ENCODE measurements around the gene BTBD9.

BTBD9 gene

DNA sequence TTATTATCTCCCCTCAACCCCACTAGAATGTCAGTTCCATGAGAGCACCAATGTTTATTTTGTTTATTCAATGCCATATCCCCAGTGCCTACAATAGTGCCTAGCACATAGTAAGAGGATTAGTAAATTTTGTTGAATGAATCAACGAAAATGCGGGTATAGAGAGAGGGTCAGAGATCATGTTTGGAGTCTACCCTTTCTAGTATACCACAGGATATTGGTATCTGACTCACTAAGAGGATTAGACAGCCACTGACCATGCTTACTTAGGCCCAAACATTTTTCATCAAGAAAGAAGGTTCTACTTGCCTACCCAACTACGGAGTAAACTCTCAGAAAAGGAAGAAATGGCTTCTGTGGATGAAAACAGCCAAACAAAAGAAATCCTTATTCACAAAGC lies 356.8 kb downstream of the BTBD9 start:
- H3K27ac ChIP-seq (ENCODE audit: low read depth, low read length): no peak overlapping the region
- no peak overlapping the region for H4K8ac ChIP-seq (ENCODE audit: low read depth, low read length)
- no peak overlapping the region for H3K23ac ChIP-seq (ENCODE audit: low read length)
- H4K5ac ChIP-seq (ENCODE audit: low read length): no peak overlapping the region
- no peaks in the 10 kb centered on the region for H3K79me2 ChIP-seq (ENCODE audit: control insufficient read depth, insufficient read depth, low read length)
- no peaks in the 10 kb centered on the region for H3K36me3 ChIP-seq (ENCODE audit: control insufficient read depth, insufficient read depth, low read length)
- H2BK5ac ChIP-seq (ENCODE audit: low read length): no peak overlapping the region
- H3K27me3 ChIP-seq (ENCODE audit: insufficient read depth, low read length, poor library complexity): no peaks in the 10 kb centered on the region
- peaks cover 10% of the 10 kb centered on the region for H3K4me1 ChIP-seq (ENCODE audit: control insufficient read depth, low read depth, low read length)
- no peak for DNase-seq
- H3K9ac ChIP-seq (ENCODE audit: low read length): no peak overlapping the region
- no peak overlapping the region for H2BK15ac ChIP-seq (replicated peaks; ENCODE audit: low read depth)
- H2AK5ac ChIP-seq (ENCODE audit: low read length): peak overlapping the region; percentile 24
- H2BK120ac ChIP-seq (ENCODE audit: low read depth, low read length): no peak overlapping the region
- H3K4ac ChIP-seq (ENCODE audit: low read depth, low read length): peak overlapping the region; percentile 63
- no peak overlapping the region for H3K4me3 ChIP-seq (ENCODE audit: low read length)
- peak overlapping the region; percentile 66 for H3K56ac ChIP-seq (ENCODE audit: low read length)
- no peak overlapping the region for H3K18ac ChIP-seq (ENCODE audit: low read length)
- no CpG with 5 or more reads among the region's 3 CpGs for WGBS (ENCODE audit: extremely low coverage, insufficient coverage, low lambda C conversion rate)
- no peak overlapping the region for H3K4me2 ChIP-seq (ENCODE audit: low read length)
- no peaks in the 10 kb centered on the region for H3K79me1 ChIP-seq (ENCODE audit: low read length)

- no peaks in the 10 kb centered on the region for H3K79me1 ChIP-seq (ENCODE audit: low read length)
- H3K4me1 ChIP-seq (ENCODE audit: control insufficient read depth, low read depth, low read length): peaks cover 10% of the 10 kb centered on the region
- no CpG with 5 or more reads among the region's 2 CpGs for WGBS (ENCODE audit: extremely low coverage, insufficient coverage, low lambda C conversion rate)
- H3K23ac ChIP-seq (ENCODE audit: low read length): no peak overlapping the region
- no peak overlapping the region for H4K5ac ChIP-seq (ENCODE audit: low read length)
- no peak overlapping the region for H4K8ac ChIP-seq (ENCODE audit: low read depth, low read length)
- H3K36me3 ChIP-seq (ENCODE audit: control insufficient read depth, insufficient read depth, low read length): no peaks in the 10 kb centered on the region
- no peak overlapping the region for H3K4me2 ChIP-seq (ENCODE audit: low read length)
- no peak overlapping the region for H3K27ac ChIP-seq (ENCODE audit: low read depth, low read length)
- H3K27me3 ChIP-seq (ENCODE audit: insufficient read depth, low read length, poor library complexity): no peaks in the 10 kb centered on the region
- no peak overlapping the region for H2BK5ac ChIP-seq (ENCODE audit: low read length)
- H3K79me2 ChIP-seq (ENCODE audit: control insufficient read depth, insufficient read depth, low read length): no peaks in the 10 kb centered on the region
- no peak overlapping the region for H2BK120ac ChIP-seq (ENCODE audit: low read depth, low read length)
- no peak overlapping the region for H3K4ac ChIP-seq (ENCODE audit: low read depth, low read length)
- peak overlapping the region; percentile 57 for H2BK15ac ChIP-seq (replicated peaks; ENCODE audit: low read depth)
- H3K9ac ChIP-seq (ENCODE audit: low read length): no peak overlapping the region
- DNase-seq: no peak
- H3K56ac ChIP-seq (ENCODE audit: low read length): peak overlapping the region; percentile 22
- no peak overlapping the region for H2AK5ac ChIP-seq (ENCODE audit: low read length)
- peak overlapping the region; percentile 60 for H3K18ac ChIP-seq (ENCODE audit: low read length)
- no peak overlapping the region for H3K4me3 ChIP-seq (ENCODE audit: low read length)
Observed at GRCh38 chr6:38281126-38281525, 358.6 kb downstream of the BTBD9 start.

DNA sequence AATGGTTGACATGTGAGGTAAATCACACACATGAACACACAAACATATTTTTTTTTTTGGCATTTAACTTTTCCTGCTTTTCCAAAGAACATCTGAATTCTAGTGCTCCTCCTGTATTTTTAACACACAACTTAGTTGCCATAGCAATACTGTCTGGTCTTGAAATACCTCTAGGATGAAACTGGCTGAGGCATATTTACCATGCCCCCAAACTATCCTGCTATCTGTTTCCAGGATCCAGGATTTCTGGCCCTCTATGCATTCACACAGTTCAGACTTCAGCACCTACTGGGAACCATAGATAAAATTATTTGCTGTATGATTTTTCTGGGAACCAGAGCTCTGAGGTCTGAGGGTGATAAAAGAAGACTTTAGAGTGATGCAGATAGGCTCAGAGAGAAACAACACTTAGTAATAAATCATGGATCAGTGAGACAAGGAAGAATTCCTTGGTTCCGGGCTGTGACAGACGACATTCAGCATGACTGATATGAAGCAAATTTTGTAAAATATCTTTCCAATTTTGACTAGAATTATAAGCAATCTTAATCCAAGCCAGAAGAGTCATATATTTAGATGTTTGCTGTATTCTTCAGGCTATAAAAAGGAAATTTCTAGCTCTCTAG lies 359.7 kb downstream of the BTBD9 start:
- Histone ChIP-seq H2BK15ac (replicated peaks; ENCODE audit: low read depth) (peak overlapping the region; percentile 36), H3K23ac (ENCODE audit: low read length) (no peak overlapping the region), H3K18ac (ENCODE audit: low read length) (peak overlapping the region; percentile 80), H3K27ac (ENCODE audit: low read depth, low read length) (no peak overlapping the region), H3K79me1 (ENCODE audit: low read length) (no peaks in the 10 kb centered on the region), H3K4me1 (ENCODE audit: control insufficient read depth, low read depth, low read length) (peaks cover 10% of the 10 kb centered on the region), H2AK5ac (ENCODE audit: low read length) (no peak overlapping the region), H3K36me3 (ENCODE audit: control insufficient read depth, insufficient read depth, low read length) (no peaks in the 10 kb centered on the region), H4K5ac (ENCODE audit: low read length) (no peak overlapping the region), H3K27me3 (ENCODE audit: insufficient read depth, low read length, poor library complexity) (no peaks in the 10 kb centered on the region), H3K9ac (ENCODE audit: low read length) (no peak overlapping the region), H3K4ac (ENCODE audit: low read depth, low read length) (no peak overlapping the region), H3K4me3 (ENCODE audit: low read length) (no peak overlapping the region), H4K8ac (ENCODE audit: low read depth, low read length) (no peak overlapping the region), H3K79me2 (ENCODE audit: control insufficient read depth, insufficient read depth, low read length) (no peaks in the 10 kb centered on the region), H3K4me2 (ENCODE audit: low read length) (no peak overlapping the region), H2BK5ac (ENCODE audit: low read length) (no peak overlapping the region), H2BK120ac (ENCODE audit: low read depth, low read length) (peak overlapping the region; percentile 88), H3K56ac (ENCODE audit: low read length) (peak overlapping the region; percentile 22)
- DNase-seq: peak; percentile 57
- no CpG with 5 or more reads among the region's 2 CpGs for WGBS (ENCODE audit: extremely low coverage, insufficient coverage, low lambda C conversion rate)

DNA sequence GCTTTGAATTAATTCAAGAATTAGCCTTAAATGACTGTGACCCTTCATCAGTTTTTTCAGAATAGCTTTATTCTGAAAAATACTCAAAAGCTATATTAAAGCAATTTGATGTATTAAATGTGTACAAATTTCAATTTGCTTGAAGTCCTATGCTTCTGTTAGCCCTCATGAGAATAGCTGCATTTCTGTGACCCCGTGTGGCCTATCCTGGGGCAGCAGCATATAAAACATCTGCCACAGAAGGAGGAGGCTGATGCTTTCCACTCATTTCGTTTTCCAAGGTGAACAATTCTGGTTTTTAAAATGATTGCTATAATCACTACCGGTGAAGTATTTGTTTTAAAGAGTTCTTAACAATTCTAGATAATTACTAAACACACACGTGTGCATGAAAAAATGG lies 360.3 kb downstream of the BTBD9 start:
- no peak overlapping the region for H4K8ac ChIP-seq (ENCODE audit: low read depth, low read length)
- WGBS (ENCODE audit: extremely low coverage, insufficient coverage, low lambda C conversion rate): no CpG with 5 or more reads among the region's 4 CpGs
- no peak overlapping the region for H3K56ac ChIP-seq (ENCODE audit: low read length)
- H3K4ac ChIP-seq (ENCODE audit: low read depth, low read length): no peak overlapping the region
- H3K27me3 ChIP-seq (ENCODE audit: insufficient read depth, low read length, poor library complexity): no peaks in the 10 kb centered on the region
- no peak overlapping the region for H2BK15ac ChIP-seq (replicated peaks; ENCODE audit: low read depth)
- no peak overlapping the region for H3K4me3 ChIP-seq (ENCODE audit: low read length)
- no peak overlapping the region for H3K9ac ChIP-seq (ENCODE audit: low read length)
- H2BK120ac ChIP-seq (ENCODE audit: low read depth, low read length): no peak overlapping the region
- H2BK5ac ChIP-seq (ENCODE audit: low read length): no peak overlapping the region
- DNase-seq: no peak
- H3K79me1 ChIP-seq (ENCODE audit: low read length): no peaks in the 10 kb centered on the region
- H3K4me2 ChIP-seq (ENCODE audit: low read length): no peak overlapping the region
- no peak overlapping the region for H3K27ac ChIP-seq (ENCODE audit: low read depth, low read length)
- no peaks in the 10 kb centered on the region for H3K36me3 ChIP-seq (ENCODE audit: control insufficient read depth, insufficient read depth, low read length)
- H3K18ac ChIP-seq (ENCODE audit: low read length): no peak overlapping the region
- no peak overlapping the region for H3K23ac ChIP-seq (ENCODE audit: low read length)
- H4K5ac ChIP-seq (ENCODE audit: low read length): no peak overlapping the region
- no peak overlapping the region for H2AK5ac ChIP-seq (ENCODE audit: low read length)
- H3K79me2 ChIP-seq (ENCODE audit: control insufficient read depth, insufficient read depth, low read length): no peaks in the 10 kb centered on the region
- peaks cover 10% of the 10 kb centered on the region for H3K4me1 ChIP-seq (ENCODE audit: control insufficient read depth, low read depth, low read length)

DNA sequence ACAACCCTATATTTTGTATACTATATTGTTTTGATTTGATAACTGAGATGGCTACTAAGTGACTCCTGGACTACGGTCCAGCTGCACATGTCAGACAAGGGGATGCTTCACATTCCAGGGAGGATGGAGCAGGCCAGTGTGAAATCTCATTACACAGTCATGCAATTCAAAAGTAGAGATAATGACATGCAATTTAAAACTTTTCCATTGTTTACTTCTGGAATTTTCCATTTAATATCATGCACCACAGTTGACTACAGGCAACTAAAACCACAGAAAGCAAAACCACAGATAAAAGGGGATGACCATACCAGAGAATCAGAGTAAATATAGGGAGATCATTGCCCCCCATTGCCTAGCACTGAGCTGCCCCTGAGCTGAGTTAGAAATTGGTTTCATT lies 366.4 kb downstream of the BTBD9 start:
- no CpG with 5 or more reads among the region's 1 CpG for WGBS (ENCODE audit: extremely low coverage, insufficient coverage, low lambda C conversion rate)
- no peak for DNase-seq
- no peak overlapping the region for H3K27ac ChIP-seq (ENCODE audit: low read depth, low read length)

DNA sequence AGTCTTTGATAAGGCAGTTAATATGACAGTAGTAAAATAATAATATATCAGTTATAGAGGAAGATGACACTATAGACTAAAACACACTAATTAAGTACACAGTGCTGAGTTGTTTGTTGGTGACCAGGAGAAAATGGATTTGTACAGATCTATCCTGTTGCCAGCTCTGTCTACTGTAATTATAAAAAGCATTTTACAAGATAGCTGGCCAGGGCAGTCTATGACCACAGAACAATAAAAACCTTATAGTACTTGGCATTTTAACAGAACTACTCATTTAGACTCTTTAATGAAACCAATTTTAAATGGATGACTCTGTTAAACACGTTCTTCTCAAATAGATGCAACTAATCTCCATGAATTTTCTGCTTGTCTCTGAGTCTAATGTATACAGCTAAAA lies 367.5 kb downstream of the BTBD9 start:
- H3K4me3 ChIP-seq (ENCODE audit: low read length): no peak overlapping the region
- H3K23ac ChIP-seq (ENCODE audit: low read length): no peak overlapping the region
- H3K56ac ChIP-seq (ENCODE audit: low read length): no peak overlapping the region
- no peak overlapping the region for H2BK5ac ChIP-seq (ENCODE audit: low read length)
- no peak overlapping the region for H3K9ac ChIP-seq (ENCODE audit: low read length)
- H3K79me1 ChIP-seq (ENCODE audit: low read length): no peaks in the 10 kb centered on the region
- no peaks in the 10 kb centered on the region for H3K79me2 ChIP-seq (ENCODE audit: control insufficient read depth, insufficient read depth, low read length)
- H4K8ac ChIP-seq (ENCODE audit: low read depth, low read length): no peak overlapping the region
- H2BK120ac ChIP-seq (ENCODE audit: low read depth, low read length): no peak overlapping the region
- H3K18ac ChIP-seq (ENCODE audit: low read length): no peak overlapping the region
- H2BK15ac ChIP-seq (replicated peaks; ENCODE audit: low read depth): no peak overlapping the region
- H4K5ac ChIP-seq (ENCODE audit: low read length): no peak overlapping the region
- H2AK5ac ChIP-seq (ENCODE audit: low read length): no peak overlapping the region
- H3K4ac ChIP-seq (ENCODE audit: low read depth, low read length): no peak overlapping the region
- H3K27me3 ChIP-seq (ENCODE audit: insufficient read depth, low read length, poor library complexity): no peaks in the 10 kb centered on the region
- no peak overlapping the region for H3K4me2 ChIP-seq (ENCODE audit: low read length)
- no CpG with 5 or more reads among the region's 1 CpG for WGBS (ENCODE audit: extremely low coverage, insufficient coverage, low lambda C conversion rate)
- H3K36me3 ChIP-seq (ENCODE audit: control insufficient read depth, insufficient read depth, low read length): no peaks in the 10 kb centered on the region
- no peak for DNase-seq
- peaks cover 13% of the 10 kb centered on the region for H3K4me1 ChIP-seq (ENCODE audit: control insufficient read depth, low read depth, low read length)
- no peak overlapping the region for H3K27ac ChIP-seq (ENCODE audit: low read depth, low read length)

More for the DNA sequence above, 366.4 kb downstream of the BTBD9 start:
- Histone ChIP-seq H2BK120ac (ENCODE audit: low read depth, low read length) (no peak overlapping the region), H3K36me3 (ENCODE audit: control insufficient read depth, insufficient read depth, low read length) (no peaks in the 10 kb centered on the region), H3K4me3 (ENCODE audit: low read length) (no peak overlapping the region), H3K27me3 (ENCODE audit: insufficient read depth, low read length, poor library complexity) (no peaks in the 10 kb centered on the region), H2BK5ac (ENCODE audit: low read length) (no peak overlapping the region), H4K5ac (ENCODE audit: low read length) (no peak overlapping the region), H4K8ac (ENCODE audit: low read depth, low read length) (no peak overlapping the region), H3K23ac (ENCODE audit: low read length) (no peak overlapping the region), H3K4me2 (ENCODE audit: low read length) (no peak overlapping the region), H3K56ac (ENCODE audit: low read length) (no peak overlapping the region), H2AK5ac (ENCODE audit: low read length) (no peak overlapping the region), H2BK15ac (replicated peaks; ENCODE audit: low read depth) (peak overlapping the region; percentile 100), H3K18ac (ENCODE audit: low read length) (no peak overlapping the region), H3K9ac (ENCODE audit: low read length) (no peak overlapping the region), H3K79me1 (ENCODE audit: low read length) (no peaks in the 10 kb centered on the region), H3K4ac (ENCODE audit: low read depth, low read length) (no peak overlapping the region), H3K79me2 (ENCODE audit: control insufficient read depth, insufficient read depth, low read length) (no peaks in the 10 kb centered on the region), H3K4me1 (ENCODE audit: control insufficient read depth, low read depth, low read length) (peaks cover 13% of the 10 kb centered on the region)
